Peyer's patch (tissue), 4 donors: ENCODE measurements around the gene NBL1. TPM values are rescaled to one million over a fixed set of nuclear protein-coding genes. Genes with fewer than 3 reads are reported as not detected.

ENCODE experiments used
- DNase-seq, 3 donors: peaks; one replicate each; pipeline ENCODE4 v3.0.0-alpha.2; 2017 to 2019
- H3K27ac ChIP-seq, 4 donors: fragments of 200-600 bp; sonication (generic); one replicate each; pipeline ENCODE4 v1.5.1; 2016 to 2019
- H3K27me3 ChIP-seq, 2 donors: fragments of 200-600 bp; sonication (generic); one replicate each; pipeline ENCODE4 v1.5.1; 2019
- H3K36me3 ChIP-seq, 3 donors: fragments of 200-600 bp; sonication (generic); one replicate each; pipeline ENCODE4 v1.5.1; 2016 to 2019
- H3K4me1 ChIP-seq, 4 donors: fragments of 200-600 bp; sonication (generic); one replicate each; pipeline ENCODE4 v1.5.1; 2016 to 2019
- H3K4me3 ChIP-seq, 4 donors: fragments of 200-600 bp; sonication (generic); 1 replicate in 3 of 4; 2 replicates in 1 of 4; pipeline ENCODE4 v1.5.1; 2016 to 2019; ENCODE audit warnings: mild to moderate bottlenecking in 1 of 4
- H3K9me3 ChIP-seq, 4 donors: fragments of 200-600 bp; sonication (generic); one replicate each; pipeline ENCODE4 v1.5.1; 2016 to 2019; ENCODE audit warnings: mild to moderate bottlenecking in 1 of 4
- POLR2A ChIP-seq, 2 donors: fragments of 450-650 bp; IDR thresholded peaks; one replicate each; pipeline ENCODE4 v1.5.1; 2017; ENCODE audit warnings: antibody characterized with exemption in 2 of 2, mild to moderate bottlenecking in 2 of 2, moderate library complexity in 2 of 2
- total RNA-seq, 4 donors: library from RNA; depleted of rRNA; stranded (reverse); fragments of >200 nt; gene quantifications; one replicate each; pipeline ENCODE4 v1.1.0, GENCODE V29; 2016
- TF ChIP-seq, protein P1 (sequence below), 6 experiments: fragments of 450-650 bp in 4 of 6; fragments of 200-600 bp in 2 of 6; sonication (generic) in 1 of 6; IDR thresholded peaks; one replicate each; pipeline ENCODE4 v1.5.1; 2017 to 2019; ENCODE audit warnings: antibody characterized with exemption in 6 of 6, mild to moderate bottlenecking in 3 of 6, moderate library complexity in 1 of 6

Gene NBL1
- total RNA-seq, 4 donors from 2014 or later: 187 to 348 (median 289) TPM

- Histone ChIP-seq H3K27me3 (no peaks in the 10 kb centered on the region), H3K36me3 (no peaks in the 10 kb centered on the region), H3K4me1 (peaks cover 0 to 55% (median 9%) of the 10 kb centered on the region in 4 donors), H3K27ac (peak overlapping the region; percentile 75 to 99 (median 95)), H3K4me3 (peak overlapping the region; percentile 63 to 91 (median 80)), H3K9me3 (no peaks in the 10 kb centered on the region)
- peak; percentile 23 to 73 (median 67) for DNase-seq
- TF ChIP-seq, protein P1, sequence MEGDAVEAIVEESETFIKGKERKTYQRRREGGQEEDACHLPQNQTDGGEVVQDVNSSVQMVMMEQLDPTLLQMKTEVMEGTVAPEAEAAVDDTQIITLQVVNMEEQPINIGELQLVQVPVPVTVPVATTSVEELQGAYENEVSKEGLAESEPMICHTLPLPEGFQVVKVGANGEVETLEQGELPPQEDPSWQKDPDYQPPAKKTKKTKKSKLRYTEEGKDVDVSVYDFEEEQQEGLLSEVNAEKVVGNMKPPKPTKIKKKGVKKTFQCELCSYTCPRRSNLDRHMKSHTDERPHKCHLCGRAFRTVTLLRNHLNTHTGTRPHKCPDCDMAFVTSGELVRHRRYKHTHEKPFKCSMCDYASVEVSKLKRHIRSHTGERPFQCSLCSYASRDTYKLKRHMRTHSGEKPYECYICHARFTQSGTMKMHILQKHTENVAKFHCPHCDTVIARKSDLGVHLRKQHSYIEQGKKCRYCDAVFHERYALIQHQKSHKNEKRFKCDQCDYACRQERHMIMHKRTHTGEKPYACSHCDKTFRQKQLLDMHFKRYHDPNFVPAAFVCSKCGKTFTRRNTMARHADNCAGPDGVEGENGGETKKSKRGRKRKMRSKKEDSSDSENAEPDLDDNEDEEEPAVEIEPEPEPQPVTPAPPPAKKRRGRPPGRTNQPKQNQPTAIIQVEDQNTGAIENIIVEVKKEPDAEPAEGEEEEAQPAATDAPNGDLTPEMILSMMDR (IDR thresholded peaks at IDR 0.05): no peak
- TF ChIP-seq POLR2A (IDR thresholded peaks at IDR 0.05): peak in 1 of 2 donors; percentile 30
Measured at GRCh38 chr1:19644681-19645410, 735 bp downstream of the NBL1 start.

DNA sequence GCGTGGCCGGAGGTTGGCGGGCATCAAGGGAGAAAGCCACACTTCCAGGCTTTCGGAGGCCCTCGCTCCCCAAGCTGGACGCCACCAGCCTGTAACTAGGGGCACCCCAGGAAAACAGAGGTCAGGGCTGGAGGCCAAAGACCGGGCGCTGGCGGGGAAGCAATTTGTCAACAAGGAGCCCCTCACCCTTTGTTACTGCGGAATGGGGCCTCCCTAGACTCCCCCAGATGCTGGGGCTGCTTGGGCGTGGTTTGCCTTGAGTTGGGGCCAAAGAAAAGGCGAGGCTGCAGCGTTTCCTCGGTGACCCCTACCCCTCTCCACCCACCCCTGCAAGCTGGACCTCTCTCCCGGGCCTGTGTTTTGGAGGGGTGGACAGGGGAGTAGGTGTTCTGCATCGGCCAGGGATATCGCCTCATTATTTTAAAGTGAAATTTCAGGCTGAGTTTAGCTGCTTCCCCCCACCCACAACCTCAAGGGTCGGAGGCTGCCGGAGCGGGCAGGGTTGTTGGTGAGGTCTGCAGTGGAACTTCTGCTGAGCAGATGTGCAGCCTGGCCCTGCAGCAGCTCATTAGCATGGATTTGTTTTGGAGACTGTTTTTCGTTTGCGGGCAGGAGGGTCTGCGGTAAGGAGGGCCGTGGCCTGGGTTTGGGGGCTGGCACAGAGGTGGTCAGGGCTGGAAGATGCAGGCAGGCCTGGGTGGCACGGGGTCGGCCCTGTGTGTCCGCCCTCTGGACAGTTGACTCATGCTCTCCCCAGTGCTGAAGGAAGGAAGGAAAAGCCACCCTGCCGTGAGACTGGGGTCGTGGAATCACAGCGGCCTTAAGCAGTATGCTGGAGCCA lies 1.5 kb downstream of the NBL1 start:
- H3K4me1 ChIP-seq: peaks cover 2 to 58% (median 9%) of the 10 kb centered on the region in 4 donors
- H3K4me3 ChIP-seq: peak overlapping the region; percentile 63 to 91 (median 80)
- no peaks in the 10 kb centered on the region for H3K36me3 ChIP-seq
- no peak for DNase-seq
- TF ChIP-seq, protein P1 (IDR thresholded peaks at IDR 0.05): no peak
- no peak for TF ChIP-seq POLR2A (IDR thresholded peaks at IDR 0.05)
- H3K27ac ChIP-seq: peak overlapping the region; percentile 75 to 99 (median 95)
- H3K9me3 ChIP-seq: no peaks in the 10 kb centered on the region
- no peaks in the 10 kb centered on the region for H3K27me3 ChIP-seq

DNA sequence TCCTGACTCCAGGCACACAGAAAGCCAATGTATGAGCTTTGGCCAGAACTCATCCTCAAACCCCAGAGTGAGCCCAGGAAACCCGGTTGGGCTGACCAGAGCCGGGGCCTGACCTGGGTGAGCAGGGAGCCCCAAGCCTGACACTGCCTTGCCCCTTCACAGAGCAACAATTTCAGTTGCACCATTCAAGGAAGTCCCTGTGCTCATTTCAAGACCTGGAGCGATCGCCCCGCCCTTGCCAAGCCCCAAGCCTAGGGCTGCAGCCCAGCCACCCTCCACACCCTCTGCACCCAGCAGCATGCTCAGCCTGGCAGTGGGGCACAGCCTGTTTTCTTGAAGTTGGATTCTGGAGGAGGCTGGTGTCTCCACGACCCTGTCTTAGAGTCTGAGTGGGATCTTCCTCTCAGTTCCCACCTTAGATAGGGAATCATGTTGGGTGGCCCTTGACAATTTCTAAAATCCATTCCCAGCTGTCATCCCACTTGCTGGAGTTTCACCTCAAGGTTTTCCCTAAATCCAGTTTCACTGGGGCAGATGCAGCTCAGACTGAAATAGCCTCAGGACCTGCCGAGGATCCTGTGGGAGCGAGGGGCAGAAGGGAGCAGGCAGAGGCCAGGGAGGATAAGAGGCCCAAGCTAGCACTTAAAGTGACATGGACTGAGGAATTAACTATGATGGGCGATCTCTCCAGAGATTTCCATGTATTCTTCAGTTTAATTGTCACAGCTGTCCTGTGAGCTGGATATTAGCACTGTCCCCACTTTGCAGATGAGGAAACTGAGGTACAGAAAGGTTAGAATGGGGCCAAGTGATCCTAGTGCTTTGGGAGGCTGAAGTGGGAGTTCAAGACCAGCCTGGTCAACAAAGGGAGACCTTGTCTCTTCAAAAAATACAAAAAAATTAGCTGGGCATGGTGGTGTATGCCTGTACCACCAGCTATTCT lies 2.5 kb downstream of the NBL1 start:
- DNase-seq: peak in 2 of 3 donors; percentile 88
- TF ChIP-seq, protein P1 (IDR thresholded peaks at IDR 0.05): no peak
- TF ChIP-seq POLR2A (IDR thresholded peaks at IDR 0.05): peak; percentile 71 to 90
- no peaks in the 10 kb centered on the region for H3K36me3 ChIP-seq
- H3K27ac ChIP-seq: peak overlapping the region; percentile 75 to 99 (median 95)
- H3K27me3 ChIP-seq: no peaks in the 10 kb centered on the region
- no peaks in the 10 kb centered on the region for H3K9me3 ChIP-seq
- peaks cover 9 to 61% (median 12%) of the 10 kb centered on the region in 4 donors for H3K4me1 ChIP-seq
- H3K4me3 ChIP-seq: peak overlapping the region; percentile 63 to 91 (median 80)

- H3K4me3 ChIP-seq: peak overlapping the region in 3 of 4 donors; percentile 15 to 91 (median 90)
- no peaks in the 10 kb centered on the region for H3K36me3 ChIP-seq
- TF ChIP-seq, protein P1 (IDR thresholded peaks at IDR 0.05): no peak
- no peak for TF ChIP-seq POLR2A (IDR thresholded peaks at IDR 0.05)
- H3K27ac ChIP-seq: peak overlapping the region; percentile 75 to 99 (median 95)
- DNase-seq: peak in 1 of 3 donors; percentile 60
- H3K4me1 ChIP-seq: peaks cover 9 to 69% (median 12%) of the 10 kb centered on the region in 4 donors
- no peaks in the 10 kb centered on the region for H3K27me3 ChIP-seq
- H3K9me3 ChIP-seq: no peaks in the 10 kb centered on the region
Measured at GRCh38 chr1:19647643-19648042, 3.5 kb downstream of the NBL1 start.

DNA sequence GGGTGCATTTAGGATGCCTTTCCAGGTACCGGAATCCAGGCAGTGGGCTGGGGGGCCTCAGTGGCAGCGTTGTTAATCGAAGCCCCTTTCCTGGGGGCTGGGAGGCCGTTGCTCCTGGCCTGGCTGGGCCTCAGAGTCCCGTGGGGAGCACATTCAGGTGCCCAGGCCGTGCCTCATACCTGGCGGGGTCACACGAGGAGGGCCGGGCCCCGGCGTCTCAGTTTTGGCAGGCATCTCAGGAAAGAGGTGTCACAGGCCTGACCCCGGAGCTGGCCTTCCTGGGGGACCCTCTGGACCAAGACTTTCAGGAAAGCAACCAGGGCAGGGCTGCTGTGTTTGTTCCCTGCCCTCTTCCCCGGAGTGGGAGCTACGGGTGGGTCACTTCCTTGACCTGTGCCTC lies 4.1 kb downstream of the NBL1 start:
- Histone ChIP-seq H3K4me1 (peaks cover 9 to 64% (median 12%) of the 10 kb centered on the region in 4 donors), H3K27ac (peak overlapping the region; percentile 75 to 99 (median 95)), H3K4me3 (peak overlapping the region in 2 of 4 donors; percentile 90 to 91), H3K9me3 (no peaks in the 10 kb centered on the region), H3K27me3 (no peaks in the 10 kb centered on the region), H3K36me3 (no peaks in the 10 kb centered on the region)
- peak in 1 of 3 donors; percentile 55 for DNase-seq
- TF ChIP-seq, protein P1 (IDR thresholded peaks at IDR 0.05): no peak
- no peak for TF ChIP-seq POLR2A (IDR thresholded peaks at IDR 0.05)
